Breast epithelium (tissue), 4 donors: ENCODE data around the gene GIMAP6. TPM values are rescaled to one million over a fixed set of nuclear protein-coding genes. Genes with fewer than 3 reads are reported as not detected.
"Not testable (repeated sequence)": the region's sequence is repeated elsewhere in the genome, so short reads cannot be mapped to it uniquely, and the experiment has no call there.

Source experiments
- DNase-seq, 2 donors: peaks; one replicate each; pipeline ENCODE4 v3.0.0-alpha.2; 2019; ENCODE audit warnings: low spot score in 2 of 2
- H3K27ac ChIP-seq, 2 donors: fragments of 200-600 bp; sonication (generic) in 1 of 2; one replicate each; pipeline ENCODE4 v1.5.1; 2016 to 2019; ENCODE audit warnings: mild to moderate bottlenecking in 1 of 2
- H3K27me3 ChIP-seq, 2 donors: fragments of 200-600 bp; sonication (generic) in 1 of 2; one replicate each; pipeline versions ENCODE4 v1.5.1 to v1.6.0; 2017 to 2019; ENCODE audit warnings: control low read depth in 1 of 2, mild to moderate bottlenecking in 1 of 2
- H3K36me3 ChIP-seq: fragments of 200-600 bp; one replicate; pipeline ENCODE4 v1.5.1; 2019
- H3K4me1 ChIP-seq, 2 donors: fragments of 200-600 bp; sonication (generic); one replicate each; pipeline ENCODE4 v1.5.1; 2016 to 2019; ENCODE audit warnings: control low read depth in 1 of 2
- H3K4me3 ChIP-seq, 3 donors: fragments of 200-600 bp; sonication (generic); 1 replicate in 2 of 3; 2 replicates in 1 of 3; pipeline ENCODE4 v1.5.1; 2016 to 2019; ENCODE audit warnings: mild to moderate bottlenecking in 3 of 3, moderate library complexity in 2 of 3
- H3K9me3 ChIP-seq, 2 donors: fragments of 200-600 bp; sonication (generic) in 1 of 2; one replicate each; pipeline ENCODE4 v1.5.1; 2016 to 2019; ENCODE audit warnings: control low read depth in 1 of 2
- CTCF ChIP-seq, 3 donors: fragments of 450-650 bp; IDR thresholded peaks; one replicate each; pipeline ENCODE4 v1.5.1; 2016 to 2017; ENCODE audit warnings: antibody characterized with exemption in 3 of 3, mild to moderate bottlenecking in 3 of 3, moderate library complexity in 3 of 3
- POLR2A ChIP-seq: fragments of 450-650 bp; IDR thresholded peaks from one replicate; pipeline ENCODE4 v1.6.1; 2016; ENCODE audit warnings: antibody characterized with exemption, mild to moderate bottlenecking, moderate library complexity
- POLR2AphosphoS5 ChIP-seq, 3 donors: sonication (generic); formaldehyde crosslinking; IDR thresholded peaks; one replicate each; pipeline ENCODE4 v1.6.1; 2017; ENCODE audit warnings: antibody characterized with exemption in 3 of 3
- intact Hi-C: fragments of 100-400 bp; cut with DNase I; formaldehyde crosslinking; loops from one replicate; pipeline ENCODE4 v1.15.1; 2023; ENCODE audit warnings: low total_unique reads
- total RNA-seq, 3 donors: library from RNA; depleted of rRNA; stranded (reverse); fragments of >200 nt; gene quantifications; one replicate each; pipeline ENCODE4 v1.1.0, GENCODE V29; 2016

Gene GIMAP6
- total RNA-seq, 3 donors from 2014 or later = 13.3 to 35.2 (median 28.2) TPM

GRCh38 chr7:150613880-150614279 is 18.3 kb downstream of the GIMAP6 start:
- intact Hi-C loops = no loop called here
- H3K36me3 ChIP-seq = no peaks in the 10 kb centered on the region
- no peak overlapping the region for H3K27ac ChIP-seq
- H3K4me1 ChIP-seq = no peaks in the 10 kb centered on the region
- no peak for TF ChIP-seq POLR2AphosphoS5 (IDR thresholded peaks at IDR 0.05)
- no peak for TF ChIP-seq CTCF (IDR thresholded peaks at IDR 0.05)
- no peak for TF ChIP-seq POLR2A
- DNase-seq = no peak
- H3K9me3 ChIP-seq = no peaks in the 10 kb centered on the region
- no peaks in the 10 kb centered on the region for H3K27me3 ChIP-seq
- H3K4me3 ChIP-seq = no peak overlapping the region

DNA sequence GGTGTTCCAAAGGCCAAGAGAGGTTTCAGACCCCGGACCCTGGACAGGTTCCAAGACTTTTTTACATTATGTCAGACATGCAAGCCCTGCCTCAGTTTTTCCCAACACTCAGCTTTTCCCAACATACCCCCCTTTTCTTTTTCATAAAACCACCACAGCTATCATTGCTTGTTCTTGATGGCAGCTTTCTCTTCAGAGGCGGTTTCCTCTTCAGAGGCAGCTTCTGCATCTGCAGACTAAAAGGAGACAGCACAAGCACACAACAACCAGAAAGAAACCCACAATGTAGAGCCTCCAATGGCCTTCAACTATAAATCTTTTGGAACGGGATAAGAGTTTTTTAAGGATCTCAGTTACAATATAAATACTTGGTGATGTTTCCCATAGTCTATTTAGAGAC is 19.3 kb downstream of the GIMAP6 start:
- Histone ChIP-seq H3K27ac (no peak overlapping the region), H3K9me3 (no peaks in the 10 kb centered on the region), H3K27me3 (no peaks in the 10 kb centered on the region), H3K4me3 (no peak overlapping the region), H3K4me1 (no peaks in the 10 kb centered on the region), H3K36me3 (no peaks in the 10 kb centered on the region)
- no peak for TF ChIP-seq CTCF (IDR thresholded peaks at IDR 0.05)
- no peak for TF ChIP-seq POLR2A
- TF ChIP-seq POLR2AphosphoS5 (IDR thresholded peaks at IDR 0.05) = no peak
- DNase-seq = no peak
- intact Hi-C loops = no loop called here

GRCh38 chr7:150610233-150610632 is 22.0 kb downstream of the GIMAP6 start:
- DNase-seq = no peak
- no peaks in the 10 kb centered on the region for H3K4me1 ChIP-seq
- intact Hi-C loops = no loop called here
- H3K27me3 ChIP-seq = no peaks in the 10 kb centered on the region
- TF ChIP-seq CTCF (IDR thresholded peaks at IDR 0.05) = no peak
- no peak for TF ChIP-seq POLR2A
- no peak for TF ChIP-seq POLR2AphosphoS5 (IDR thresholded peaks at IDR 0.05)
- no peak overlapping the region for H3K4me3 ChIP-seq
- H3K27ac ChIP-seq = no peak overlapping the region
- no peaks in the 10 kb centered on the region for H3K9me3 ChIP-seq
- H3K36me3 ChIP-seq = no peaks in the 10 kb centered on the region

DNA sequence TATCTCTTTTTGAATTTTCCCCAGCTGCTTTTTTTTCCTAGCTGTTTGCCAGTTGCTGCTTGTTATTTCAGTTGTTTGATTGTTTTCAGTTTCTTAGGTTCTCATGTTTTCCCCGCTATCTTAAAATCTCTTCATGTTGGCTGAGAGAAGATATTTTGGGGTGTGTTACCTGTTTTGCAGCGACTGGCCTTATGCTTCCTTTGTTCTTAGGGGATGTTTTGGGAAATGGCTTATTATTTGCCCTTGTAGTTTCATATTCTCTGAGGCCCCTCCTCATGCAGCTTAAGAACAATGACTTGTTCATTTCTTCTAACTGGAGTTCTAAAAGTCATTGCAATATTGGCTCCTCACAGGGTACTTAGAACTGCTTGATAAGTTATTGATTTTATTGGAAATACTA is 28.6 kb downstream of the GIMAP6 start:
- H3K27me3 ChIP-seq, intact Hi-C loops, H3K36me3 ChIP-seq, H3K4me3 ChIP-seq, DNase-seq, H3K4me1 ChIP-seq, H3K27ac ChIP-seq: not testable (repeated sequence)
- peaks cover 0 to 14% of the 10 kb centered on the region in 2 donors for H3K9me3 ChIP-seq

GRCh38 chr7:150595361-150595760 is 36.8 kb downstream of the GIMAP6 start:
- intact Hi-C loops = no loop called here
- H3K9me3 ChIP-seq = peaks cover 2 to 18% of the 10 kb centered on the region in 2 donors
- H3K36me3 ChIP-seq = no peaks in the 10 kb centered on the region
- no peak for DNase-seq
- TF ChIP-seq POLR2A = no peak
- TF ChIP-seq POLR2AphosphoS5 (IDR thresholded peaks at IDR 0.05) = no peak
- no peak for TF ChIP-seq CTCF (IDR thresholded peaks at IDR 0.05)
- no peaks in the 10 kb centered on the region for H3K27me3 ChIP-seq
- H3K4me3 ChIP-seq = no peak overlapping the region
- H3K27ac ChIP-seq = no peak overlapping the region
- no peaks in the 10 kb centered on the region for H3K4me1 ChIP-seq

- intact Hi-C loops = no loop called here
- H3K27ac ChIP-seq = no peak overlapping the region
These were observed 37.4 kb downstream of the GIMAP6 start for GRCh38 chr7:150594805-150595204.

More at GRCh38 chr7:150594805-150595204, 37.4 kb downstream of the GIMAP6 start:
- peaks cover 2 to 18% of the 10 kb centered on the region in 2 donors for H3K9me3 ChIP-seq
- no peak overlapping the region for H3K4me3 ChIP-seq
- H3K4me1 ChIP-seq = no peaks in the 10 kb centered on the region
- no peaks in the 10 kb centered on the region for H3K36me3 ChIP-seq
- no peak for DNase-seq
- no peak for TF ChIP-seq CTCF (IDR thresholded peaks at IDR 0.05)
- TF ChIP-seq POLR2A = no peak
- TF ChIP-seq POLR2AphosphoS5 (IDR thresholded peaks at IDR 0.05) = no peak
- H3K27me3 ChIP-seq = no peaks in the 10 kb centered on the region
